ENCODE data around the gene SEC11A. TPM values are rescaled to one million over a fixed set of nuclear protein-coding genes. Genes with fewer than 3 reads are reported as not detected.
"Not testable (repeated sequence)": the region's sequence is repeated elsewhere in the genome, so short reads cannot be mapped to it uniquely, and the experiment has no call there.

The SEC11A gene
- total RNA-seq, 1 donor, result 292 TPM

DNA sequence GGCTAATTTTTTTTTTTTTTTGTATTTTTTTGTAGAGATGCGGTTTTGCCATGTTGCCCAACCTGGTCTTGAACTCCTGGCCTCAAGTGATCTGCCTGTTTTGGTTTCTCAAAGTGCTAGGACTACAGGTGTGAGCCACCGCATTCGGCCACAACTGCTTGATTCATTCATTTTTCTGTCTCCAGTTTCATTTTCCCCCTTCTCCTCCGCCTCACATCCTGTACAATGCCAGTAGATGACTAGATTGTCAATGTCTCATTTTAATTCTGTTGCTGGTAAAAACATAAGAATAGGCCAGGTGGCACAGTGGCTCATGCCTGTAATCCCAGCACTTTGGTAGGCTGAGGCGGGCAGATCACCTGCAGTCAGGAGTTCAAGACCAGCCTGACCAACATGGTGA is 20.4 kb upstream of the SEC11A start:
- no peak for DNase-seq (ENCODE audit: low read depth)
- TF ChIP-seq, protein P1, sequence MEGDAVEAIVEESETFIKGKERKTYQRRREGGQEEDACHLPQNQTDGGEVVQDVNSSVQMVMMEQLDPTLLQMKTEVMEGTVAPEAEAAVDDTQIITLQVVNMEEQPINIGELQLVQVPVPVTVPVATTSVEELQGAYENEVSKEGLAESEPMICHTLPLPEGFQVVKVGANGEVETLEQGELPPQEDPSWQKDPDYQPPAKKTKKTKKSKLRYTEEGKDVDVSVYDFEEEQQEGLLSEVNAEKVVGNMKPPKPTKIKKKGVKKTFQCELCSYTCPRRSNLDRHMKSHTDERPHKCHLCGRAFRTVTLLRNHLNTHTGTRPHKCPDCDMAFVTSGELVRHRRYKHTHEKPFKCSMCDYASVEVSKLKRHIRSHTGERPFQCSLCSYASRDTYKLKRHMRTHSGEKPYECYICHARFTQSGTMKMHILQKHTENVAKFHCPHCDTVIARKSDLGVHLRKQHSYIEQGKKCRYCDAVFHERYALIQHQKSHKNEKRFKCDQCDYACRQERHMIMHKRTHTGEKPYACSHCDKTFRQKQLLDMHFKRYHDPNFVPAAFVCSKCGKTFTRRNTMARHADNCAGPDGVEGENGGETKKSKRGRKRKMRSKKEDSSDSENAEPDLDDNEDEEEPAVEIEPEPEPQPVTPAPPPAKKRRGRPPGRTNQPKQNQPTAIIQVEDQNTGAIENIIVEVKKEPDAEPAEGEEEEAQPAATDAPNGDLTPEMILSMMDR (IDR thresholded peaks at IDR 0.05; ENCODE audit: insufficient read depth, low read length), result no peak
- H3K4me3 ChIP-seq (ENCODE audit: low read depth, low read length), result no peak overlapping the region

DNA sequence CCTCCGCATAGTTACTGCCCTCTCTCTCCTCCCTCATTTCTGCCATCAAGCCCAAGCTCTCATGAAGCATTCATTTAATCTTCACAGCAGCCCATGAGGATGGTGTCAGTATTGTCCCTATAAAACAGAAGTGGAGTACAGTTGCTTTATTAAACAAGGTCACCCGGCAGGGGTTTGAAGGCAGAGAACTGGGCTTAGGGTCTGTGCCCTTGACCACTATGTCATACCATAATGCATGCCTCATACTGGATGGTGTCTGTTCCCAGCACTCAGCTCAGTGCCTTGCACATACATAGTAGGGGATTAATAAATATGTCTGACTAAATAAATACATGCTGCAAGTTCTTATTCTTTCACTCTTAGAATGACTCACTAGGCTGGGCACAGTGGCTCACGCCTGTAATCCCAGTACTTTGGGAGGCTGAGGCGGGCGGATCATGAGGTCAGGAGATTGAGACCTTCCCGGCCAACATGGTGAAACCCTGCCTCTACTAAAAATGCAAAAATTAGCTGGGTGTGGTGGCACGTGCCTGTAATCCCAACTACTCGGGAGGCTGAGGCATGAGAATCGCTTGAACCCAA is 19.6 kb upstream of the SEC11A start:
- H3K4me3 ChIP-seq (ENCODE audit: low read depth, low read length); DNase-seq (ENCODE audit: low read depth): not testable (repeated sequence)

DNA sequence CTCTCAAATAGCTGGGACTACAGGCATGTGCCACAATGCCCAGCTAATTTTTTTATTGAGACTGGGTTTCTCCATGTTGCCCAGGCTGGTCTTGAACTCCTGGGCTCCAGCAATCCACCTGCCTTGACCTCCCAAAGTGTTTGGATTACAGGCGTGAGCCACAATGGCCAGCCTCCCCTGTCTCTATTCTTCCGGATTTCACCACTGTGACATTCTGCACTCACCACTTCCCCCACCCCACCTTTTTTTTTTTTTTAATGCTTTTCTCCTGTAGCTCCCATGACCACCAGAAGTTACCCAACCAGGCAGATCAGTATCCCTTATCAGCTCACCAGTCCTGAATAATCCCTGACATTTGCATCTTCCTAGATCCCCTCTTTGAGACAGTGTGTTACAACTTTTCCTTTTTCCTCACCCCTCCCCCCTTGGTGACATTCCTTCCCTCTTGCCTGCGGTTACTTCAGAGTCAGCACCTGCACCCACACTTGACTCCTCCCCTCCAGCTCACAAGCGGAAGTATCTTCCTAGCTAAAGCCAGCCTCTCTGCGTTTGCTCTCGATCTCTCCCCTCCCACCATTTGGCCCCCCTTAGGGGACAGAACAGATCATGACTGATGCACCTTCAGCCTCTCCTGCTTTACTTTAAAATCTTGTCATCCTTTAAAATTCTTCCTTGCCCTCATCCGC is 19.0 kb upstream of the SEC11A start:
- TF ChIP-seq, protein P1 (IDR thresholded peaks at IDR 0.05; ENCODE audit: insufficient read depth, low read length), result no peak
- no peak overlapping the region for H3K4me3 ChIP-seq (ENCODE audit: low read depth, low read length)
- no peak for DNase-seq (ENCODE audit: low read depth)

DNA sequence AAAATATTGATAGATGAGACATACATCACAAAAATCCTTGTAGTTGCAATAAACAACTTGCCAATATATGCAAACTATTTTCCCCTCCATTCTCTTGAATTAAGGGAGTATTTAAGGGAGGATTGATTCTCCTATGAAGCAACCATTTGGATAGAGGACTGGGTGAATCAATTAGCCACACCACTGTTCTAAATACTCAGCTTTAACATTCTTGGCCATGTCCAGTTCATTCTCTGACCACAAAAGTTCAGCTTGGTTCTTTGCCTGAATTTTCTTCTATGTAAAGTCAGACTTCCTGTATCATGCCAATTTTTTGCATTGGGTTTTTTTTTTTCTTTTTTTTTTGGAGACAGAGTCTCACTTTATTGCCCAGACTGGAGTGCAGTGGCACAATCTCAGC is 15.8 kb upstream of the SEC11A start:
- no peak overlapping the region for H3K4me3 ChIP-seq (ENCODE audit: low read depth, low read length)
- peak; percentile 93 for DNase-seq (ENCODE audit: low read depth)
- TF ChIP-seq, protein P1 (IDR thresholded peaks at IDR 0.05; ENCODE audit: insufficient read depth, low read length), result no peak

DNA sequence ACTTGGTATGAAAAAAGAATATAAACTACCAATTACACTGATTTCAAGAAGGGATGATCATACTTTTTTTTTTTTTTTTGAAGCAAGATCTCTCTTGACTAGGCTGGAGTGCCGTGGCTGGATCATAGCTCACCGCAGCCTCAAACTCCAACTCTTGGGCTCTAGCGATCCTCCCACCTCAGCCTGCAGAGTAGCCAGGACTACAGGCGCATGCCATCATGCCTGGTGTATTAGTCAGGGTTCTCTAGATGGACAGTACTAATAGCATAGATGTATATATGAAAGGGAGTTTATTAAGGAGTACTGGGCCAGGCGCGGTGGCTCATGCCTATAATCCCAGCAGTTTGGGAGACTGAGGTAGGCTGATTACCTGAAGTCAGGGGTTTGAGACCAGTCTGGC is 11.5 kb upstream of the SEC11A start:
- H3K4me3 ChIP-seq (ENCODE audit: low read depth, low read length), result no peak overlapping the region
- TF ChIP-seq, protein P1 (IDR thresholded peaks at IDR 0.05; ENCODE audit: insufficient read depth, low read length), result no peak
- no peak for DNase-seq (ENCODE audit: low read depth)

DNA sequence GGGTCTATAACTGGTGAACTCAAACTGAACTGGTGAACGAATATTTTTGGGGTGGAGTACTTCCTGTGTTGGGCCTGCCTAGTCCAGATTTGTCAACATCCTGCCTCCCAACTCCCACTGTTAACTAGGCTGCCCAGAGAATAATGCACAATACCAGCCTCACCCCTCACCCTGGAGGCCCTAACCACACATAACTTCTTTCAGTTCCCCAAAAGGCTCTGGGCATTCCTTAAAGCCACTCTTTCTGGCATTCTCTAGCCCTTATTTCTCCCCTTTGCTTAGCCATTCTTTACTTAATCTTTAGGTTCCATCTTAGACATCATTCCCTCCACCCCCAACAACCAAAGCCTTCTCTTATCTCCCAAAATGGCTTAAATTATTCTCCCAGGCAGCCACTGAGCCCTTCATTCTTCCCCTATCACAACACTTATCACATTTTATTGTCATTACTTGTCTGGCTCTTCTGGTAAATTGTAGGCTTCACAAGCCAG is 9.1 kb upstream of the SEC11A start:
- TF ChIP-seq, protein P1 (IDR thresholded peaks at IDR 0.05; ENCODE audit: insufficient read depth, low read length), result no peak
- no peak overlapping the region for H3K4me3 ChIP-seq (ENCODE audit: low read depth, low read length)
- peak; percentile 66 for DNase-seq (ENCODE audit: low read depth)

DNA sequence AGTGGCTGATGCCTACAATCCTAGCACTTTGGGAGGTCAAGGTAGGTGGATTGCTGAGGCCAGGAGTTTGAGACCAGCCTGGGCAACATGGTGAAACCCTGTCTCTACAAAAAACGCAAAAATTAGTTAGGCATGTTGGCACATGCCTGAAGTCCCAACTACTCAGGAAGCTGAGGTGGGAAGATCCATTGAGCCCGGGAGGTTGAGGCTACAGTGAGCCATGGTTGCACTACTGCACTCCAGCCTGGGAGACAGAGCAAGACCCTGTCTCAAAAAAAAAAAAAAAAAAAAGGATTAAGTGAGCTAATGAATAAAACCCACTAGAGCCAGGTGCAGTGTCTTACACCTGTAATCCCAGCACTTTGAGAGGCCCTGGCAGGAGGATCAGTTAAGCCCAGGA is 6.7 kb upstream of the SEC11A start:
- TF ChIP-seq, protein P1 (IDR thresholded peaks at IDR 0.05; ENCODE audit: insufficient read depth, low read length), result no peak
- no peak overlapping the region for H3K4me3 ChIP-seq (ENCODE audit: low read depth, low read length)
- DNase-seq (ENCODE audit: low read depth), result no peak

All from fibroblast of the aortic adventitia (primary cell).